NCI-H446 treated with DMSO at 0.1 percent for 48 hours (cell line): ENCODE data around the gene TMEM221.
"Not testable (repeated sequence)": the region's sequence is repeated elsewhere in the genome, so short reads cannot be mapped to it uniquely, and the experiment has no call there.

Experiments used
- DNase-seq: peaks from one replicate; lab custom pipeline; 2025; lab: John Stamatoyannopoulos, UW

TMEM221 gene

DNA sequence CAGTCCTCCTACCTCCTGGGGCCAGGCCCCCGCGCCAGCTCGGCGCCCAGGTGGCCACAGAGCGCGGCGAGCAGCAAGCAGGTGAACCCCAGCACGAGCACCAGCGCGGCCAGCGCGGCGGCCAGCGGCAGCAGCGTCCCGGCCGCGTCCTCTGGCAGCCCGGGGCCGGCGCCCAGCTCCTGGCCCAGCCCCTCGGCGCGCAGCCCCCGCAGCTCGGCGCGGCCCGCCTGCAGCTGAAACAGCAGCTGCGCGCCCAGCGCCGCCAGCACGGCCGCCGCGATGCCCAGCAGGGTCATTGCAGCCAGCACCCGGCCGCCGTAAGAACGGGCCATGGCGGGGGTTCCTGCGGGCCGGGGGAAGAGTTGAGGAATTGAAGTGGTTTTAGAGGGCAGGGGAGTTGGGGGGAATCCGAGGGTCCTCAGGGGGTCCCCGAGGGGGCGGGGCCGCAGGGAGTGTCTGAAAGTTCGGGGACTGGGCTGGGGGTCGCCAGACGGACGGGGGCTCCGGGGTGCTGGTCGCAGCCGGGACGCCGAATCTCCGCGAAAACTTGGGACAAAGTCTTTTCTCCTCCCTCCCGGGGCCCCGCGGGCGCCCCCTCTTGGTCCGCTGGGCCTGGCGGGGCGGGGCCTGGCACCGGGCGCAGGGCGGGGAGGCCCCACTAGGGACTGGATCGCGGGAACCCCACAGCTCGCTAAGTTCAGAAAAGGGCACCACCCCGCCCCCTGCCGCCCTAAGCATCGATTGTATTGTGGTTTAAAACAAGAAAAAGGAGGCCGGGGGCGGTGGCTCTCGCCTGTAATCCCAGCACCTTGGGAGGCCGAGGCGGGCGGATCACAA is at the start of gene TMEM221:
TMEM221 (minus strand) TSS at position 538 of the 837 bp plus-strand sequence; CDS start at position 332, 206 bp downstream.
- no peak for DNase-seq

DNA sequence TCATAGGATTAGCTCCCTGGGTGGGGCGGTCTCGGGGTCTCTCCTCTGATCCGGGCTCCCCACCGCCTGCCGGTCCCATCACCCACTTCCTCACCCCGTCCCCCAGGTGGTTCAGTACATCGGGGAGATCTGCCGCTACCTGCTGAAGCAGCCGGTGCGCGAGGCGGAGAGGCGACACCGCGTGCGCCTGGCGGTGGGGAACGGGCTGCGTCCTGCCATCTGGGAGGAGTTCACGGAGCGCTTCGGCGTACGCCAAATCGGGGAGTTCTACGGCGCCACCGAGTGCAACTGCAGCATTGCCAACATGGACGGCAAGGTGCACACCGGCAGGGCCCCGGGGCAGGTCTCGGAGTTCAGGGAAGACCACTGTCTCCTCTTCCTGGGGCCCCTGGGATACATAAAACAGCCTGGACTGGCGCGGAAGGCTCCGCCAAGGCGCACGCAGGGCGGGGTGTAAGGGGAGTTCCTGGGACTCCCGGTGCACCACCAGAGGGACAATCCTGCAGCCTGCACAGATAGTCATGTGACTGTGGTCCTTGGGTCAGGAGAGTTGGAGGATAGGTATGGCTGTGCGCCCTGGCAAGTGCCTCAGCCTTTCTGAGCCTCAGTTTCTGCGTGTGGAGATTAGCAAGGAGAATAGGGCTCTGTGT is 48.8 kb upstream of the TMEM221 start:
- DNase-seq: no peak

DNA sequence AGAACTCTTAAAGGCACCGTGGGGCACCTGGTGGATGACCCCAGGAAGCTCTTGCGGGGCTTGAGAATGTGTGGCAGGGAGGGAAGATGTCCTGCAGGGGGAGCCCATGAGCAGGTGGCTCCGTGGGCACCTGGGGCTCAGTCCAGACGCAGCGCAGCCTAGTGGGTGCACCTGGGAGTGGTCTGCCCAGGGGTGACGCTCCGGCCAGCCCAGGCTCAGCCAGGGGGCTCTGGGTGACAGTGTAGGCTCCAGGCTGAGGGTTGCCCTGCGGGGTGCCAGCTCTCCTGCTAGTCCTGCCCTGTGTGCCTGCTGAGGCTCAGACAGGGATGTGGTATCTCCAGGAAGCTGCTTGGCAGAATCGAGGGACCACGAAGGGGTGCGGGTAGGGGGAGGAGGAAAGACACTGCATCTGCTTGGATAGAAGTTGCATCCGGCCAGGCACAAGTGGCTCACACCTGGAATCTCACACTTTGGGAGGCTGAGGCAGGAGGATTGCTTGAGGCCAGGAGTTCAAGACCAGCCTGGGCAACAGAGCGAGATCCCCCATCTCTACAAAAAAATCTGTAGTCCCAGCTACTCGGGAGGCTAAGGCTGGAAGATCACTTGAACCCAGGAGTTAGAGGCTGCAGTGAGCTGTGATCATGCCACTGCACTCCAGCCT is 48.0 kb upstream of the TMEM221 start:
- DNase-seq: no peak

DNA sequence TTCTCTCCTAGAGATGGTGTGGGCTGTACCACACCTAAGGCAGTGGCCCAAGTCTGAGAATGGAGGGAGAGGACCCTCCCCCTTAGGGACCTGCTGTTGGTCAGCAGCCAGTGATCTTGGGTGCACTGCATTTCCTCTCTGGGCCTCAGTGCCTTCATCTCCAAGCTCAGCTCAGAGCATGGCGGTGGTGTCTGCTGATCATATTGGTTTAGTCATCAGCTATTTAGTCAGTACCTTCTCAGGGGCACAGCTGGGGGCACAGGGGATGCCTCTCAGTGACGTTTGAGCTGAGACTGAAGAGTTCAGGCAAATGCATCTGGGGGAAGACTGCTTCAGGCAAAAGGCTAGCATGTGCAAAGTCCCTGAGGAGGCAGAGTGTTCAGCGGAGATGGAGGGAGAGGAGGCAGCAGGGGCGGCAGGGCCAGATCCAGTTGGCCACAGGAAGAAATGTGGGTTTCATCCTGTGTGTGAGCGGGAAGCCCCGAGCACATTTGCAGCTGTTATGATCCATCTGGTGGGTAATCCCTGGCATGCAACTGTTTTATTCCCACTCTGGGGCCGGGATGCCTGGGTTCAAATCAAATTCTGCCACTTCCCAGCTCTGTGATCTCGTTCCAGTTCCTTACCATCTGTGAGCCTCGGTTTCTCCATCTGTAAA is 47.3 kb upstream of the TMEM221 start:
- no peak for DNase-seq

DNA sequence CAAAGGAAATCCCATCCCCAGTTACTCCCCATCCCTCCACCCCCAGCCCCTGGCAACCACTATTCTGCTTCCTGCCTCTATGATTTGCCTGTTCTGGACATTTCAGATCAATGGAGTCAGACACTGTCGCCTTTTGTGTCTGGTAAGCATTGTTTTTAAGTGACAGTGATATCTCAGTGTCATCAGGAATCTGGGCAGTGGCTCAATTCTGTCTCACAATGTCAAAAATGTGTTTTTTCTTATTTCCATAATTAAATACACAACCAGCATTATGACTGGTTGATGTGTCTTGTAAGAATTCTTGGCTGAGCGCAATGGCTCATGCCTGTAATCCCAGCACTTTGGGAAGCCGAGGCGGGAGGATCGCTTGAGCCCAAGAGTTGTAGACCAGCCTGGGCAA is 42.8 kb upstream of the TMEM221 start:
- no peak for DNase-seq

DNA sequence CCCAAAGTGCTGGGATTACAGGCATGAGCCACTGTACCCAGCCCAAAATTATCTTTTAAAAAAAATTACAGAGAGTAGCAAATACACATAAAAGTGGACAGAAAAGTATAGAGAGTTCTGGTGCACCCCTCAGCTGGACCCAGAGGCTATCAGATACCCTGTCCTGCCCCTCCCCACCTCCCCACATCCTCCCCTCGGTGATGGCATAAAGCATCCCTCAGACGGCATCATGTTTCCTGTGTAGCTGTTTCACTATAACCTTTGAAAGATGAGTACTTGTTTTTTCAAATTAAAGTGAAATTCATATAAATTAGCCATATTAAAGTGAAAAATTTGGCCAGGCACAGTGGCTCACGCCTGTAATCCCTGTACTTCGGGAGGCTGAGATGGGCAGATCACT is 41.9 kb upstream of the TMEM221 start:
- DNase-seq: no peak

DNA sequence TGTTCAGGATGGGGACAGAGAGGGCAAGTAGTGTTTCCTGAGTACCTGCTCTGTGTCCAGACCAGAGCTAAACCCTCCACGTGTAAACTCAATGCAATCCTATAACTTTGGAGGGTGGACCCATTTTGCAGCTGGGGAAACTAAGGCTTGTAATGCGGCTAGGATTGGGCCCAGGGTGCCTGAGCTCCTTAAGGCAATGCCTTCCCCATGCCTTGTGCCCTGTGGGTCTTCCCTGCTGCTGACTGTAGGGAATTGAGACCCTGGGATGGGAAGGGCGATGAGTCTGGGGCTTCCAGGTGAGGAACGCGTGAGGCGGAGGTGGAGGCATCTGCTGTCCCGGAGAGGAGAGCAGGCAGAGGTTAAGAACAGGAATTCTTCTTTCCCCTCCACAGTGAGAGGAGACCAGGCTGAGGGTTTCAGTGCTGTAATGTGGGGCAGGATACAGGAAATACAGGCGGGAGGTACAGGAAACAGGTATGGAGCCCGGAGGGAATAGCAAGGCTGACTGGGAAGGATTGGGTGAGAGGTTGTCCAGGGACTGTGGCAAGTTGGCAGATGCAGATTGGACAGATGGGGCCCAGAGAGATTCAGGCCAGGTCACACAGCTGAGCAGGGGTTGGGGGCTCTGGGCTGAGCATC is 41.0 kb upstream of the TMEM221 start:
- DNase-seq: no peak

DNA sequence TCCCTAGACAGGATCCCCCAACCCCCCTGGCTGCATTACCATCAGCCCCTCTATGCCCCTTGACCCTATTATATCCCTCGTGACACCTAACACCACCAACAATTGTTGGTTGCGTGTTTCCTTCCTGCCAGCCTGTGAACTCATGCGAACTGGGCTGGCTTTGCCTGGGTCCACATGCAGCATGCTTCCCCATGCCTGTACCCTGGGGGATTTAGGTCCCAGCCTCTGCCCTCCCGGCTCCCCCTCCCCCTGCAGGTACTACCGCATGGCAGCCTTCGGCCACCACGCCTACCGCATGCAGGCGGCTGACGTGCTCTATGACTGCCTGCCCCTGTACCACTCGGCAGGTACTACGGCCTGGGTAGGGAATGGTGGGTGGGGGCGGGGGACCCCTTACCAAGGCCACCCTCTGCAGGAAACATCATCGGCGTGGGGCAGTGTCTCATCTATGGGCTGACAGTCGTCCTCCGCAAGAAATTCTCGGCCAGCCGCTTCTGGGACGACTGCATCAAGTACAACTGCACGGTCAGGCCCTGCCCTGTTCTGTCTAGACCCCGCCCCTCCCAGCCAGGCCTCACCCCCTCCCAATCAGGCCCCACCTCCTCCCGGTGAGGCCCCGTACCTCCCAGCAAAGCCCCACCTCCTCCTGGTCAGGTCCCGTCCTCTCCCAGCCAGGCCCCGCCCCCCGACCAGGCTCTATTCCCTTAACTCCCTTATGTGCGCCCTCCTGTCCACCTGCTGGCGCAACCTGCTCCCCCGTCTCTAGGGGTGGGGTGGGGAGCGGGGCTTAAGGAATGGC is 40.3 kb upstream of the TMEM221 start:
- DNase-seq: no peak

DNA sequence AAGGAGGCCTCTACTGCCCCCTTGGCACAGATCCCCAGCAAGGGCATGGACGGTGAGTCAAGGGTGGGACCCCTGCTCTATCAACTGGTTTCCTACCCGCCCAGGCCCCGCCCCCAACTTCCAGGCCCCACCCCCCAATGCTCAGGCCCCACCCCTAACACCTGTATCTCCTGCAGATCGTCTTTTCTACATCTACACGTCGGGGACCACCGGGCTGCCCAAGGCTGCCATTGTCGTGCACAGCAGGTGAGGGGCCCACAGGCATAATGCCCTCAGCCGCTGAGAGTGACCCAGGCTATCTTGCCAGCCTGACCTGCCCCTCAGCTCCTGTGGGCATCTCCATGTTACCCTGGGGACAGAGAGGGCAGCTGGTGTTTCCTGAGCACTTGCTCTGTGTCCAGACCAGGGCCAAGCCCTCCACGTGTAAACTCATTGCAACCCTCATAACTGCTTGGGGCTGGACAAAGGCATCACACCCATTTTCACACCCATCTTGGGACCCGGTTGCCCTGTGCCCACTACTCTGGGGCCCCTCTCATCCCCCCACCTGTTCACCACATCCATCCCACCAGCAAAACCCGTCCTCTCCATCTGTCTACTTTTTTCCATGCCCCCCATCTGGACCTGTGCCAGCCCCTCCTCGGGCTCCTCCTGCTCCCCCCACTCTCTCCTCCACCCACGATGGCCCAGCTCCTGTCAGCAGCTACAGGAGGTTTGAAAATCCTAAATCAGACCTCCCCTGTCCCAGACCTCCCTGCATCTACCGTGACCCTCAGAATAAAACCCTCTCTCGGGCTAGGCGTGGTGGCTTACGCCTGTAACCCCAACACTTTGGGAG is 39.0 kb upstream of the TMEM221 start:
- DNase-seq: no peak

DNA sequence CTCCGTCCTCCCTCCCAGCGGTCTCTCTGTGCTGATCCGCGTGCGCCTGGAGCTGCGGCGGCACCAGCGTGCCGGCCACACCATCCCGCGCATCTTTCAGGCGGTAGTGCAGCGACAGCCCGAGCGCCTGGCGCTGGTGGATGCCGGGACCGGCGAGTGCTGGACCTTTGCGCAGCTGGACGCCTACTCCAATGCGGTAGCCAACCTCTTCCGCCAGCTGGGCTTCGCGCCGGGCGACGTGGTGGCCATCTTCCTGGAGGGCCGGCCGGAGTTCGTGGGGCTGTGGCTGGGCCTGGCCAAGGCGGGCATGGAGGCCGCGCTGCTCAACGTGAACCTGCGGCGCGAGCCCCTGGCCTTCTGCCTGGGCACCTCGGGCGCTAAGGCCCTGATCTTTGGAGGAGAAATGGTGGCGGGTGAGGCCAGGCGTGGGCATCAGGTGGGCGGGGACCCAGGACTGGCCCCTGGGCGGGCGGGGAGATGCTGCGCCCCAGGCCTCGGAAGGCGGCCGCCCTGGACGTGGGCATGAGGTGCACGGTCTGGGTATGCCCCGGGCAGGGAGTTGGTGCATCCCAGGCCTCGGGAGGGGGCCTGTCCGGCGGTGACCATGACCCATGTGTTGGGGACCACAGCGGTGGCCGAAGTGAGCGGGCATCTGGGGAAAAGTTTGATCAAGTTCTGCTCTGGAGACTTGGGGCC is 38.2 kb upstream of the TMEM221 start:
- no peak for DNase-seq

DNA sequence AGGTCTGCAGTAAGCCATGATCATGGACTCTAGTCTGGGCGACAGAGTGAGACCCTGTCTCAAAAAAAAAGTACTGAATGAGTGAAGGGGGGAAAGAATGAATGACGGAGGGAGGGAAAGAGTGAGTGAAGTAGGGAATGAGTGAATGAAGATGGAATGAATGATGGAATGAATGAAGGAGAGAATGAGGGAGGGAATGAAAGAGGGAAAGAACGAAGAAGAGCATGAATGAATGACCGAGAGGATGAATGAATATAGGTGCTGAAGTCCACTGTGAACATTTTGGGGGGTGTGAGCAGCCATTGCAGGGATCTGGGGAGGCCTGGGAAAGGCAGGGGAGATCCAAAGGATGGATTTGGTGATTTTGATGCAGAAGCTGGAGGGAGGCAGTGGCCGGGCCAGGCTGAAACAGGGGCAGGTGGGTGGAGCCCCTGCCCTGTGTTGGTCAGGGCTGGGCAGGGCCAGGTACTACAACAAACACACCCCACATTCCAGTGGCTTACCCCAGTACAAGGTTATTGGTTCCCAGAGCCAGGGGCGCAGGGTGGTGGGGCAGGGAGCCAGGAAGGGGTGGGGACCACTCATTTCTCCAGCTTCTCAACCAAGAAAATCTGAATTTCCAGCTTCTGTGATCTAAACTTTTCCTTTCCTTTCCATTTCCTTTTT is 36.2 kb upstream of the TMEM221 start:
- DNase-seq: no peak

DNA sequence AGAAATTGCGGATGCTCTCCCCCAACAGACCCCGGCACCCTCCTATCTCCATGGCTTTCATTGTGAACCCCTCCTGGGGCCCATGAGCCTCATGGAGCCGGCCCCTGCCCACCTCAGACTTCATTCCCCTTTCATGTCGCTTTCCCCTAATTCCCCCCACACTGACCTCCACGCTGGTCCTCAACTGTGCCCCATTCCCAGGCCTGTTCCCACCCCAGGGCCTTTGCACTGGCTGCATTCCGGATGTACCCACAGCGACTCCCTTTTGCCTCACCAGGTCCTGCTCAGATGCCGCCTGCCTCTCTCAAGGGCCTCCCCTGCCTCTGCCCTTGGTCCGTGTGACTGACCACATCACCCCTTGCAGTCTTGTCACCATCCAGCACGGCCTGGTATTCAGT is 35.1 kb upstream of the TMEM221 start:
- no peak for DNase-seq

DNA sequence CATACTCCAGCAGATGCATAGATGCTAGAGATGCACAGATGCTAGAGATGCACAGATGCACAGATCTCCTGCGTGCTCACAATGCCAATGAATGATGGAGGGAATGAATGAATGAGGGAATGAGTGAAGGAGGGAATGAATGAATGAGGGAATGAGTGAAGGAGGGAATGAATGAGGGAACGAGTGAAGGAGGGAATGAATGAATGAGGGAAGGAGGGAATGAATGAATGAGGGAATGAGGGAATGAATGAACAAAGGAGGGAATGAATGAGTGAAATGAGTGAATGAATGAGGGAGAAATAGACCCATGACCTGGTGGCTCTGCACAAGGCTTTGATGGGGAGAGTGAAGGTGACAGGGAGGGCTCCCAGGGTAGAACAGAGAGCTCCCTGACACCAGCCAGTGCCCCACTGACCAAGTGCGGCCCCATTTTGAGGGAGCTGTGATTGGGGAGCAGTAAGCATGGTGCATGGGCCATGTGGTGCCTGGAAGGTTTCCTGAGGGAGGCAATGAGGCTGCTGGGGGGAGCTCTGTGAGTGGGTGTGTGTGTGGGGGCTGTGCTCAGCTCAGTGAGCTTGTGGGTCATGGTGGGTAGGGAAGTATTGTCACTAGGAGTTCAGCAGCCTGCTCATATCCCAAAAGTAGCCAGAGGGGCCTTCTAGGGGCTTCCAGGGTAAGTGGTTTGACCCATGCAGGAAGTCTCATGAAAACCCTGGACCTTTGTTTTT is 34.6 kb upstream of the TMEM221 start:
- no peak for DNase-seq

DNA sequence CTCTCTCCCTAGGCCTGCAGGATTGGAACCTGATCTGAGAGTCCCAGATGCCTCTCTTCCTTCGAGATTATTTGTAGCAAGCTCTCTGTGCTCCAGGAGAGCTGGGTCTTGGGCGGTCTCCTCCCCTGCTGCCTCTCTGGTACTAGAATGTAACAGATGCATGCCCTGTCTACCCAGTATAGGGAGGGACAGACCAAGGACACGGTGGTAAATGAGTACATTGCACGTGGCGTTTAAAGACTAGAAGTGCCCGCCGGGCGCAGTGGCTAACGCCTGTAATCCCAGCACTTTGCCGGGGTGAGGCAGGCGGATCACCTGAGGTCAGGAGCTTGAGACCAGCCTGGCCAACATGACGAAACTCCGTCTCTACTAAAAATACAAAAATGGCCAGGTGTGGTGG is 33.5 kb upstream of the TMEM221 start:
- DNase-seq: no peak

DNA sequence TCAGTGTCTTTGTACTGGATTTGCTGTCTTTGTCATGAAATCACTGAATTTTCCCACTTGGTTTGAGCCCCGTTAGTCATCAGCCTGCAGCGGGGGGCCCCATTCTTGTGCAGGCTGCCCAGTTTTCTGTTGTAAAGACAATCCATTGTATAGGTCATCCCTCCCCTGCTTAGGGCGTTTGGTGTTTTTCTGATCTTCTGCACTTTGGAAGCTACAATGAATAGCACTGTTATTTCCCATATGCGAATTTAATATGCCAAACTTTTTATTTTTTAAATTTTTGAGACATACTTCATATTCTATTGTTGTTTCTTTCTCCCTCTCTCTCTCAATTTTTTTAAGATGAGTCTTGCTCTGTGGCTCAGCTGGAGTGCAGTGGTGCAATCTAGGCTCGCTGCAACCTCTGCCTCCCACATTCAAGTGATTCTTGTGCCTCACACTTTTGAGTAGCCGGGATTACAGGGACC is 30.9 kb upstream of the TMEM221 start:
- no peak for DNase-seq

DNA sequence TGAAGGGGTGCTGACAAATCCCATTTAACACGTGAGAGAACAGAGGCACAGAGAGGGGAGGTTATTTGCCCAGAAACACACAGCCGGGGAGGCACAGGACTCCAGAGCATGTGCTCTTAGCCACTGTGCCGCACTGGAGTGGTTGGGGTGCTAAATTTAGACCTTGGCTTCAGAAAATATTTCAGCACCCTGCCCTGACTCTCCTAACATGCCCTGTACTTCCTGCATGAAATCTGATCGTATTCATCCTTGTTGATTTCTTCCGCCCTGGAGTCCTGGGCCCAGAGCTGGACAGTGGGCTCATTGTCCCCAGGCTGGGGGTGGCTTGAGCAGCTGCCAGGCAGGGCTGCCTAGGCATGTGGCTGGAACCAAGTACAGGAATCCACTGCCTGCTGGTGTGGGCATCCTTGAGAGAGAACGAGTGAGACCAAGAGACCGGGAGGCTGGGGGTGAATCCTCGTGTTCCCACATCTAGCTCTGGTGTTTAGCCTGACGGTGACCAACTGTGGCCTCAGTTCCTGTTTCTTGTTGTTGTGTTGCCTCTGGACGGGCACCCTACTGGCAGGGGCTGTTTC is 27.2 kb upstream of the TMEM221 start:
- DNase-seq: no peak

DNA sequence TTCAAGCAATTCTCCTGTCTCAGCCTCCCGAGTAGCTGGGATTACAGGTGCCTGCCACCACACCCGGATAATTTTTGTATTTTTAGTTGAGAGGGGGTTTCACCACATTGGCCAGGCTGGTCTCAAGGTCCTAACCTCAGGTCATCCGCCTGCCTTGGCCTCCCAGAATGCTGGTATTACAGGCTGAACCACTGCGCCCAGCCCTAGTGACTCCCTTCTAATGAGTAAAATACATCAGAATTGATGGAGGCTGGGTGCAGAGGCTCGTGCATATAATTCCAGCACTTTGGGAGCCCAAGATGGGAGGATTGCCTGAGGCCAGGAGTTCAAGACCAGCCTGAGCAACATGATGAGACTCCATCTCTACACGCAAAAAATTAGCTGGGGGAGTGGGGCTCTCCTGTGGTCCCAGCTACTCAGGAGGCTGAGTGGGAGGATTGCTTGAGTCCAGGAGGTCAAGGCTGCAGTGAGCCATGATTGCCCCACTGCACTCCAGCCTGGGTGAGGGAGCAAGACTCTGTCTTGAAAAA is 26.6 kb upstream of the TMEM221 start:
- not testable (repeated sequence) for DNase-seq

DNA sequence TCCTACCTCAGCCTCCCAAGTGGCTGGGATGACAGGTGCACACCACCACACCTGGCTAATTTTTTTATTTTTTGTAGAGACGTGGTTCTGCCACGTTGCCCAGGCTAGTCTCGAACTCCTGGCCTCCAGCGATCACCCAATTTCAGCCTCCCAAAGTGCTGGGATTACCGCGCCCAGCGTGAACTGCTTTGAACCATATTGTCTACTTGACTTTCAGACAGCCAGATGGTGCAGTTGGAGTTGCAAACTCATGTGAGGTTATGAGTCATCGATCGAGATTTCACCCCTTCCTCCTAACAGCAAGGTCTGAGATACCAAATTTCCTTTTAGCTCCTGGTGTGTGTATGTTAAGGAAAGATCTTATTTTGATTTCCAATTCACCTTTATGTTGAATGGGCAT is 24.6 kb upstream of the TMEM221 start:
- peak; percentile 60 for DNase-seq
